Osteocyte (in vitro differentiated cells): ENCODE results near the gene P2RX4. TPM values are rescaled to one million over a fixed set of nuclear protein-coding genes. Genes with fewer than 3 reads are reported as not detected.
"Not testable (repeated sequence)": the region's sequence is repeated elsewhere in the genome, so short reads cannot be mapped to it uniquely, and the experiment has no call there.

Source experiments
- DNase-seq: peaks from one replicate; pipeline ENCODE4 v3.0.0; 2021; ENCODE audit warnings: mixed read lengths; ENCODE audit not compliant: unreplicated experiment; ENCODE audit errors: extremely low spot score
- H3K27ac Mint-ChIP-seq: one replicate; pipeline ENCODE4 v1.8.0; 2021; ENCODE audit warnings: mild to moderate bottlenecking, mixed read lengths; ENCODE audit not compliant: unreplicated experiment
- H3K27me3 Mint-ChIP-seq: one replicate; pipeline ENCODE4 v1.8.0; 2021; ENCODE audit warnings: mixed read lengths; ENCODE audit not compliant: unreplicated experiment
- H3K36me3 Mint-ChIP-seq: one replicate; pipeline ENCODE4 v1.8.0; 2021; ENCODE audit warnings: mixed read lengths; ENCODE audit not compliant: unreplicated experiment
- H3K4me1 Mint-ChIP-seq: one replicate; pipeline ENCODE4 v1.8.0; 2021; ENCODE audit warnings: mixed read lengths; ENCODE audit not compliant: unreplicated experiment
- H3K4me3 Mint-ChIP-seq: one replicate; pipeline ENCODE4 v1.8.0; 2021; ENCODE audit warnings: mild to moderate bottlenecking, moderate library complexity, mixed read lengths; ENCODE audit not compliant: unreplicated experiment
- H3K9me3 Mint-ChIP-seq: one replicate; pipeline ENCODE4 v1.8.0; 2021; ENCODE audit warnings: mixed read lengths; ENCODE audit not compliant: unreplicated experiment
- total RNA-seq: library from RNA; stranded (reverse); gene quantifications from 2 replicates; pipeline ENCODE4 v1.2.1, GENCODE V29; 2021
- TF ChIP-seq, protein P1 (sequence below): fragments of 200-600 bp; sonication (generic); IDR thresholded peaks from 2 replicates; pipeline ENCODE4 v1.5.0; 2021; ENCODE audit warnings: antibody characterized with exemption, mild to moderate bottlenecking, moderate library complexity

P2RX4 gene
- total RNA-seq, 1 donor from 2014 or later, result 20.3 TPM

DNA sequence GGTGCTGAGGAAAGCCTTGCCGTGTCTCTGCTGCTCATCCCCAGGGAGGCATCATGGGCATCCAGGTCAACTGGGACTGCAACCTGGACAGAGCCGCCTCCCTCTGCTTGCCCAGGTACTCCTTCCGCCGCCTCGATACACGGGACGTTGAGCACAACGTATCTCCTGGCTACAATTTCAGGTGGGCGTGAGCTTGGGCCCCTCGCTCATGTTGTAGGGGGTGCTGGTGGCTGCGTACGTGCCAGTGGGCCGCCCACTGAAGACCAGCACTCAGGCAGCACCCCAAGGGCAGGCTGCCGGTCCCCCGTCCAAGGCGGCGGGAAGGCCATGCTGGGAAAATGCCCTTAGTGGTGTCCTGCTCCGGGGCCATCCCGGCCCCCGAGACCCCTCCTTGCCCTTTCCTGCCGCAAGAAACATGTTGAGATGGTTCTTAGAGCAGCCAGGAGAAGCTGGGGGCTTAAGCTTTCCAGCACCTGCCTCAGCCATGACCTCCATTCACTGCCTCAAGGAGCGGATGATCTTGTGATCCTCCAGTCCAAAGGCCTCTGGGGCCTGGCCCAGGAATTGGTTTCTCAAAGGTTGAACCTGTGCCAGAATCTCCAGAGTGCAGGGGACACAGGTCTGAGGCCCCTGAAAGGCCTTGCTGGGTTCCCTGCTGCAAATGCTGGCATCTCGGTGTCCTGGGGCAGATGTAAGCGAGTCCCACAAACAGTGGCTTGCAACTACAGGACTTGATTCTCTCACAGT lies 19.2 kb downstream of the P2RX4 start:
- H3K9me3 Mint-ChIP-seq, result no peaks in the 10 kb centered on the region
- no peak for DNase-seq
- peaks cover 15% of the 10 kb centered on the region for H3K36me3 Mint-ChIP-seq
- no peak overlapping the region for H3K27ac Mint-ChIP-seq
- TF ChIP-seq, protein P1, sequence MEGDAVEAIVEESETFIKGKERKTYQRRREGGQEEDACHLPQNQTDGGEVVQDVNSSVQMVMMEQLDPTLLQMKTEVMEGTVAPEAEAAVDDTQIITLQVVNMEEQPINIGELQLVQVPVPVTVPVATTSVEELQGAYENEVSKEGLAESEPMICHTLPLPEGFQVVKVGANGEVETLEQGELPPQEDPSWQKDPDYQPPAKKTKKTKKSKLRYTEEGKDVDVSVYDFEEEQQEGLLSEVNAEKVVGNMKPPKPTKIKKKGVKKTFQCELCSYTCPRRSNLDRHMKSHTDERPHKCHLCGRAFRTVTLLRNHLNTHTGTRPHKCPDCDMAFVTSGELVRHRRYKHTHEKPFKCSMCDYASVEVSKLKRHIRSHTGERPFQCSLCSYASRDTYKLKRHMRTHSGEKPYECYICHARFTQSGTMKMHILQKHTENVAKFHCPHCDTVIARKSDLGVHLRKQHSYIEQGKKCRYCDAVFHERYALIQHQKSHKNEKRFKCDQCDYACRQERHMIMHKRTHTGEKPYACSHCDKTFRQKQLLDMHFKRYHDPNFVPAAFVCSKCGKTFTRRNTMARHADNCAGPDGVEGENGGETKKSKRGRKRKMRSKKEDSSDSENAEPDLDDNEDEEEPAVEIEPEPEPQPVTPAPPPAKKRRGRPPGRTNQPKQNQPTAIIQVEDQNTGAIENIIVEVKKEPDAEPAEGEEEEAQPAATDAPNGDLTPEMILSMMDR, result no peak
- peaks cover 2% of the 10 kb centered on the region for H3K4me1 Mint-ChIP-seq
- no peaks in the 10 kb centered on the region for H3K27me3 Mint-ChIP-seq
- H3K4me3 Mint-ChIP-seq, result no peak overlapping the region

DNA sequence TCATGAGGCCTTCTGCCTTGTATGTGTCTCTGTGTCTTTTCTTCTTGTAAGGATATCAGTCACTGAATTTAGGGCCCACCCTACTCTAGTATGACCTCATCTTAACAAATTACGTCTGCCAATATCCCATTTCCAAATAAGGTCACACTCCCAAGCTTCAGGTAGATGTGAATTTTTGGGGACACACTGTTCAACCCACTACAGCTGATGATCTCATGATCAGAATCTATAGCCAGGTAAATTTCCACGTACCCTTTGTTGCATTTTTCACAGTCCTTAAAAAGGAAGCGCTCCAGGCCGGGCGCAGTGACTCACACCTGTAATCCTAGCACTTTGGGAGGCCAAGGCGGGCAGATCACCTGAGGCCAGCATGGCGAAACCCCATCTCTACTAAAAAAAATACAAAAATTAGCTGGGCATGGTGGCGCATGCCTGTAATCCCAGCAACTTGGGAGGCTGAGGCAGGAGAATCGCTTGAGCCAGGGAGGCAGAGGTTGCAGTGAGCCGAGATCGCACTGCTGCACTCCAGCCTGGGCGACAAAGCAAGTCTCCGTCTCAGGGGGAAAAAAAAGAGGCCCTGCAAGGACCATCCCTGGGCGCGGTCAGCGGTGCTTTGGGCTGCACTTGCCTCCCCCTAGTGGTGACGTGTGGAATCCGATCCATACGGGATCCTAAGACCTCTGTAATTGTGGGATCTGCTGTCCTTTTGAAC lies 20.1 kb downstream of the P2RX4 start:
- not testable (repeated sequence) for DNase-seq, H3K4me3 Mint-ChIP-seq, H3K4me1 Mint-ChIP-seq, H3K27me3 Mint-ChIP-seq, H3K9me3 Mint-ChIP-seq, H3K27ac Mint-ChIP-seq
- TF ChIP-seq, protein P1, result peak; percentile 86
- H3K36me3 Mint-ChIP-seq, result peaks cover 13% of the 10 kb centered on the region

DNA sequence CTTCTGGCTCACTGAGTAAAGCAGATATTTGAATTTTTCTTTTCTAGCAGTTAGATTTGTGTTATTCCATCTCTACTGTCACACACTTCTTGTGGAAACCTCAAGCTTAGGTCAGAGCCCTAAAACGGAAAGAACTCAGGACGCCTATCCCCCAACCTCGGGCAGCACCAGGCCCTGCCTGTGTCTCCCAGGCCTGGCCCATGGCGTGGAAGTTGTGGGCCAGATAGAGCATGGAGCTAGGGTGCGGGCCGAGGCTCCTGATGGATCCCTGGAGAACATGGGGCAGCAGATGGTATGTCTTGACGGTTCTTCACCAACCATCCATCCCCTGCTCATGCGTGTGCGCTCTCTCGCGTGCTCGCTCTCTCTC lies 20.6 kb downstream of the P2RX4 start:
- Mint-ChIP-seq H3K4me3 (no peak overlapping the region), H3K4me1 (peaks cover 2% of the 10 kb centered on the region), H3K27me3 (no peaks in the 10 kb centered on the region), H3K36me3 (peaks cover 13% of the 10 kb centered on the region), H3K27ac (no peak overlapping the region), H3K9me3 (no peaks in the 10 kb centered on the region)
- TF ChIP-seq, protein P1, result peak; percentile 3
- DNase-seq, result no peak

DNA sequence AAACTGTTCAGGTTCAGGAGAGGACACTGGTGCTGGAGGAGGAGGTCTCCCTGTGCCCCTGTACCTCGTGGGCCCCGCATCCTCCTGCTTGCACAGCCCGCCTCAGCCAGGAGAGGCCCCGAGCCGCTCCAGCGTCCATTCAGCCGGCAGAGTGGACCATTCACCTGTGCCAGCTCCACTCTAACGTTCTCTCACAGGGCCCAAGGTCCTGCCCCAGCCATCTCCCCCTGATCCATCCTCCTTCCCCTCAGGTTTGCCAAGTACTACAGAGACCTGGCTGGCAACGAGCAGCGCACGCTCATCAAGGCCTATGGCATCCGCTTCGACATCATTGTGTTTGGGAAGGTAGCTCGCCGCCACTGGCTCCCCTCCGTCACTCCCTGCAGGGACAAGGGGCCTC lies 22.2 kb downstream of the P2RX4 start:
- Mint-ChIP-seq H3K27me3 (no peaks in the 10 kb centered on the region), H3K27ac (no peak overlapping the region), H3K4me3 (no peak overlapping the region), H3K36me3 (peaks cover 16% of the 10 kb centered on the region), H3K4me1 (peaks cover 3% of the 10 kb centered on the region), H3K9me3 (no peaks in the 10 kb centered on the region)
- no peak for DNase-seq
- TF ChIP-seq, protein P1, result no peak

GRCh38 chr12:121232977-121233627 lies 23.2 kb downstream of the P2RX4 start:
- Mint-ChIP-seq H3K27me3 (no peaks in the 10 kb centered on the region), H3K4me3 (no peak overlapping the region), H3K4me1 (peaks cover 11% of the 10 kb centered on the region), H3K27ac (no peak overlapping the region), H3K36me3 (peaks cover 16% of the 10 kb centered on the region), H3K9me3 (no peaks in the 10 kb centered on the region)
- TF ChIP-seq, protein P1, result no peak
- no peak for DNase-seq
